Caco-2 (cell line): Measurements from ENCODE around the gene TEC. TPM values are rescaled to one million over a fixed set of nuclear protein-coding genes. Genes with fewer than 3 reads are reported as not detected.

Experiments
- BruUV-seq: library from RNA; stranded (reverse); fragments of 400-500 nt; replicated peaks from 2 replicates; lab custom pipeline; 2021; lab: Mats Ljungman, UMichigan
- CTCF ChIA-PET: fragments of 300-600 bp; sonication (Branson Sonifier 250); formaldehyde crosslinking; loops from one replicate; lab custom pipeline; 2022; ENCODE audit warnings: antibody characterized with exemption; lab: Charles Lee
- POLR2A ChIA-PET: fragments of 300-600 bp; sonication (Branson Sonifier 250); formaldehyde crosslinking; loops from one replicate; lab custom pipeline; 2022; ENCODE audit warnings: antibody characterized with exemption; lab: Charles Lee
- DNase-seq, 2 experiments: peaks; one replicate each; pipeline versions ENCODE4 v3.0.0 to v3.0.0-alpha.2; 2020 to 2022
- H3K27me3 ChIP-seq: replicated peaks from 2 replicates; pipeline ENCODE4 v1.6.0; 2011; ENCODE audit warnings: low read length; ENCODE audit not compliant: control insufficient read depth, insufficient read depth
- H3K36me3 ChIP-seq: 2 replicates; pipeline ENCODE4 v1.5.1; 2011; ENCODE audit warnings: low read length; ENCODE audit not compliant: control insufficient read depth, insufficient read depth
- H3K4me1 ChIP-seq: fragments of 250-450 bp; sonication (Bioruptor Pico); 2 replicates; pipeline ENCODE4 v1.5.1; 2020; ENCODE audit warnings: mild to moderate bottlenecking
- H3K4me3 ChIP-seq: 2 replicates; pipeline ENCODE4 v1.5.1; 2011; ENCODE audit warnings: low read depth, mild to moderate bottlenecking, control low read depth, low read length
- H3K9me3 ChIP-seq: fragments of 250-450 bp; sonication (Bioruptor Pico); 2 replicates; pipeline ENCODE4 v1.5.1; 2020; ENCODE audit warnings: mild to moderate bottlenecking, moderate library complexity
- H3K27ac Mint-ChIP-seq: one replicate; pipeline ENCODE4 v1.8.0; 2022; ENCODE audit warnings: mixed read lengths; ENCODE audit not compliant: unreplicated experiment
- H3K27me3 Mint-ChIP-seq: one replicate; pipeline ENCODE4 v1.8.0; 2022; ENCODE audit warnings: mixed read lengths; ENCODE audit not compliant: insufficient read depth, unreplicated experiment
- H3K36me3 Mint-ChIP-seq: one replicate; pipeline ENCODE4 v1.8.0; 2022; ENCODE audit warnings: mild to moderate bottlenecking, mixed read lengths; ENCODE audit not compliant: insufficient read depth, unreplicated experiment
- H3K4me1 Mint-ChIP-seq: one replicate; pipeline ENCODE4 v1.8.0; 2022; ENCODE audit warnings: low read depth, mixed read lengths; ENCODE audit not compliant: unreplicated experiment
- H3K4me3 Mint-ChIP-seq: one replicate; pipeline ENCODE4 v1.8.0; 2022; ENCODE audit warnings: mild to moderate bottlenecking, moderate library complexity, mixed read lengths; ENCODE audit not compliant: unreplicated experiment
- H3K9me3 Mint-ChIP-seq: one replicate; pipeline ENCODE4 v1.8.0; 2022; ENCODE audit warnings: mixed read lengths; ENCODE audit not compliant: unreplicated experiment
- intact Hi-C: fragments of 100-400 bp; cut with micrococcal nuclease; formaldehyde crosslinking; loops from one replicate; pipeline ENCODE4 v1.10.0; 2022; ENCODE audit not compliant: unreplicated experiment
- total RNA-seq: library from RNA; stranded (reverse); gene quantifications from 2 replicates; pipeline ENCODE4 v1.2.3, GENCODE V29; 2022
- TF ChIP-seq, protein P1 (sequence below), 2 experiments: fragments of 200-600 bp in 1 of 2; IDR thresholded peaks; 1 replicate in 1 of 2; 2 replicates in 1 of 2; pipeline versions ENCODE4 v1.5.1 to v1.8.0; 2011 to 2022; ENCODE audit warnings: antibody characterized with exemption in 1 of 2, control low read depth in 1 of 2, inconsistent platforms in 1 of 2, low read depth in 1 of 2, low read length in 1 of 2, mild to moderate bottlenecking in 1 of 2, moderate library complexity in 1 of 2; ENCODE audit not compliant: insufficient read depth in 1 of 2, severe bottlenecking in 1 of 2, unreplicated experiment in 1 of 2

TEC gene
- total RNA-seq, 1 experiment from 2014 or later: 2.0 TPM

DNA sequence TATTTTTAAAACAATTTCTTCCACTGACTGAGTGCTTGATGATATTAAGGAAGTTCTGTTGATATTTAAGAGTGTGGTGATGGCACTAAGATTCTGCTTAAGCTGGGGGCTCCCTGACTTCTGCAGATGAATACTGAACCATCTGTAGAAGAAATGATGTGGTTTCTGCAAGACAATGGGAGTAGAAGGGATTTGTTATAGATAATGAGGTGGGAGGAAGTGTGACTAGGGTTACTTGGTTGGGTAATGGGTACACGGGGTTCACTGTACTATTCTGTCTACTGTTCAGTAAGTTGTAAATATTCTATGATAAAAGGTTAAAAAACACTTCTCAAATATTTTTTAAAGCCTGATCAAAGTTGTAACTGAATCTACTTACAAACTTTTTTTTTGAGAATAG is 74.7 kb downstream of the TEC start:
- Histone ChIP-seq H3K27me3 (no peaks in the 10 kb centered on the region), H3K9me3 (no peaks in the 10 kb centered on the region), H3K4me1 (no peaks in the 10 kb centered on the region), H3K36me3 (no peaks in the 10 kb centered on the region), H3K4me3 (no peak overlapping the region)
- ChIA-PET CTCF (no interaction called here), POLR2A (no interaction called here)
- Mint-ChIP-seq H3K27me3 (no peaks in the 10 kb centered on the region), H3K4me3 (no peak overlapping the region), H3K4me1 (no peaks in the 10 kb centered on the region), H3K36me3 (no peaks in the 10 kb centered on the region), H3K9me3 (no peaks in the 10 kb centered on the region), H3K27ac (no peak overlapping the region)
- BruUV-seq: no TSS peak
- DNase-seq: no peak
- intact Hi-C loops: no loop called here
- TF ChIP-seq, protein P1, sequence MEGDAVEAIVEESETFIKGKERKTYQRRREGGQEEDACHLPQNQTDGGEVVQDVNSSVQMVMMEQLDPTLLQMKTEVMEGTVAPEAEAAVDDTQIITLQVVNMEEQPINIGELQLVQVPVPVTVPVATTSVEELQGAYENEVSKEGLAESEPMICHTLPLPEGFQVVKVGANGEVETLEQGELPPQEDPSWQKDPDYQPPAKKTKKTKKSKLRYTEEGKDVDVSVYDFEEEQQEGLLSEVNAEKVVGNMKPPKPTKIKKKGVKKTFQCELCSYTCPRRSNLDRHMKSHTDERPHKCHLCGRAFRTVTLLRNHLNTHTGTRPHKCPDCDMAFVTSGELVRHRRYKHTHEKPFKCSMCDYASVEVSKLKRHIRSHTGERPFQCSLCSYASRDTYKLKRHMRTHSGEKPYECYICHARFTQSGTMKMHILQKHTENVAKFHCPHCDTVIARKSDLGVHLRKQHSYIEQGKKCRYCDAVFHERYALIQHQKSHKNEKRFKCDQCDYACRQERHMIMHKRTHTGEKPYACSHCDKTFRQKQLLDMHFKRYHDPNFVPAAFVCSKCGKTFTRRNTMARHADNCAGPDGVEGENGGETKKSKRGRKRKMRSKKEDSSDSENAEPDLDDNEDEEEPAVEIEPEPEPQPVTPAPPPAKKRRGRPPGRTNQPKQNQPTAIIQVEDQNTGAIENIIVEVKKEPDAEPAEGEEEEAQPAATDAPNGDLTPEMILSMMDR (IDR thresholded peaks at IDR 0.05; ENCODE audit: insufficient read depth in 1 of 2, low read depth in 1 of 2, low read length in 1 of 2, severe bottlenecking in 1 of 2, unreplicated experiment in 1 of 2): no peak

DNA sequence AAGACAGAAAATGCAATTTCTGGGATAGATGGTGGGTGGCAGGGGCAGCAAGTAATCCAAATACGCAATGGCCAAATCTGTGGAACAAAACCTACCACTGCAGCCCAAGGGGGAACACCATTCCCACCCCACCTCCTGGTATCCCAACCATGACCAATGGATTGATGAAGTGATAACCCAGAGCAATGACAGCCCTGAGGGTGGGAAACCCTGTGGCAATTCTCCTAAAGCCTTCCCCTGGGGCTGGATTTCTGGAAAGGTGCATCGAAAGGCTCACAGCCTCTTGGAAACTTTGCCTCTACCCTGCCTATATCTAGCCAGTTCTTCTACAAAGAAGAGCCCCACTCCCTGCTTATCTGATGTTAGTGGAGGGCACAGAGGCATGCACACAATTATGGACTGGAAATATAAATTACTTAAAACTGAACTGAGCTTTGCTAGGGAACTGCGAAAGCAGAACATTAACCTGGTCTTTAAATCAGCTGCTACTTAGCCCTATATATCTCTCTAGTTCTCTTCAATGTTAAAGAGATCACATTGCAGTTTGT is 75.6 kb downstream of the TEC start:
- intact Hi-C loops: no loop called here
- no TSS peak for BruUV-seq
- no peak overlapping the region for H3K4me3 Mint-ChIP-seq

DNA sequence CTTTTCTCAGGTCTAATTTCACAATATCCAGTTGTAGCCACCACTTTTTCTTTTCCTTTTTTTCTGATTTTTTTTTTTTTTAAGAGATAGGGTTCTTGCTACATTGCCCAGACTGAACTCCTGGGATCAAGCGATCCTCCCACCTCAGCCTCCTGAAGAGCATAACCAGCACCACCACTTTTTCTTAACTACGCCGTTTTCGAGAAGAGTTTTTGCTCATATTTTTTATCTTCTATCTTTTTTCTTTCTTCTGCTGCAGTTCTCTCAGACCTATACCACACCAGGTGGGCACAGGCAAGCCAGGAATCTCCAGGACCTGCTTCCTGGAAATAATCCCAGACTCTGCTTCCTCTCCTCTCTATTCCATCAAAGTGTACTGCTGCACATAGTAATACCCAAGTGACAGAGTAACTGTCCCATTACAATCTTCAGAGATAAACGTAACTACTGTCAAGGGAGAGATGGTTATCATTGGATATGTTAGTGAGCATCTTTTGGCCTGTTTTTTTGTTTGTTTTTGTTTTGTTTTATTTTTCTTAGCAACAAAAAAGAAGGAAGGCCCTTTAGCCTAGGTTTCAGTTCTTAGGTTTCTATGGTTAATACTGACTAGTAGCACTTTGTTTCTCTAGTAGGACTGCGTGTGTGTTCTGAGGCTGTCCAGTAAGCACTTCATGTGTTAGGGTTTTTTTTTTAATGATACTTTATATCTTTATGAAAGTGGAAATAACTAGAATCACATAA is 76.4 kb downstream of the TEC start:
- no peaks in the 10 kb centered on the region for H3K9me3 Mint-ChIP-seq
- Histone ChIP-seq H3K4me3 (no peak overlapping the region), H3K27me3 (no peaks in the 10 kb centered on the region), H3K4me1 (no peaks in the 10 kb centered on the region), H3K9me3 (no peaks in the 10 kb centered on the region), H3K36me3 (no peaks in the 10 kb centered on the region)
- H3K27ac Mint-ChIP-seq: no peak overlapping the region
- TF ChIP-seq, protein P1 (IDR thresholded peaks at IDR 0.05; ENCODE audit: insufficient read depth in 1 of 2, low read depth in 1 of 2, low read length in 1 of 2, severe bottlenecking in 1 of 2, unreplicated experiment in 1 of 2): no peak
- CTCF ChIA-PET: no interaction called here
- no peaks in the 10 kb centered on the region for H3K36me3 Mint-ChIP-seq
- no peaks in the 10 kb centered on the region for H3K27me3 Mint-ChIP-seq
- H3K4me1 Mint-ChIP-seq: no peaks in the 10 kb centered on the region
- no peak overlapping the region for H3K4me3 Mint-ChIP-seq
- intact Hi-C loops: no loop called here
- DNase-seq: no peak
- POLR2A ChIA-PET: no interaction called here
- BruUV-seq: no TSS peak

More for the DNA sequence above, 75.6 kb downstream of the TEC start:
- ChIA-PET POLR2A (no interaction called here), CTCF (no interaction called here)
- H3K27me3 ChIP-seq: no peaks in the 10 kb centered on the region
- TF ChIP-seq, protein P1 (IDR thresholded peaks at IDR 0.05; ENCODE audit: insufficient read depth in 1 of 2, low read depth in 1 of 2, low read length in 1 of 2, severe bottlenecking in 1 of 2, unreplicated experiment in 1 of 2): no peak
- Mint-ChIP-seq H3K27me3 (no peaks in the 10 kb centered on the region), H3K27ac (no peak overlapping the region), H3K9me3 (no peaks in the 10 kb centered on the region), H3K4me1 (no peaks in the 10 kb centered on the region), H3K36me3 (no peaks in the 10 kb centered on the region)
- H3K9me3 ChIP-seq: no peaks in the 10 kb centered on the region
- H3K4me1 ChIP-seq: no peaks in the 10 kb centered on the region
- no peaks in the 10 kb centered on the region for H3K36me3 ChIP-seq
- DNase-seq: no peak
- no peak overlapping the region for H3K4me3 ChIP-seq
